Right atrium auricular region (tissue), 2 donors: ENCODE measurements around the gene NUSAP1. TPM values are rescaled to one million over a fixed set of nuclear protein-coding genes. Genes with fewer than 3 reads are reported as not detected.

Experiments used
- DNase-seq: peaks from one replicate; pipeline ENCODE4 v3.0.0-alpha.2; 2019; ENCODE audit warnings: low spot score
- H3K27ac ChIP-seq, 2 donors: fragments of 200-600 bp; sonication (generic); 1 replicate in 1 of 2; 2 replicates in 1 of 2; pipeline ENCODE4 v1.5.1; 2016 to 2019
- H3K27me3 ChIP-seq, 2 donors: fragments of 200-600 bp; sonication (generic); one replicate each; pipeline versions ENCODE4 v1.5.1 to v1.6.0; 2017 to 2019
- H3K36me3 ChIP-seq: fragments of 200-600 bp; sonication (generic); one replicate; pipeline ENCODE4 v1.5.1; 2016
- H3K4me1 ChIP-seq, 2 donors: fragments of 200-600 bp; sonication (generic); one replicate each; pipeline versions ENCODE4 v1.5.1 to v1.6.0; 2017 to 2019
- H3K4me3 ChIP-seq, 2 donors: fragments of 200-600 bp; sonication (generic); 1 replicate in 1 of 2; 2 replicates in 1 of 2; pipeline ENCODE4 v1.5.1; 2017 to 2019; ENCODE audit warnings: mild to moderate bottlenecking in 1 of 2, moderate library complexity in 1 of 2
- H3K9me3 ChIP-seq, 2 donors: fragments of 200-600 bp; sonication (generic); one replicate each; pipeline ENCODE4 v1.5.1; 2019
- CTCF ChIP-seq, 2 donors: fragments of 200-600 bp; sonication (generic); IDR thresholded peaks; one replicate each; pipeline ENCODE4 v1.5.1; 2019; ENCODE audit warnings: antibody characterized with exemption in 2 of 2
- total RNA-seq, 2 donors: library from RNA; depleted of rRNA; stranded (reverse); fragments of >200 nt; gene quantifications; one replicate each; pipeline ENCODE4 v1.1.0, GENCODE V29; 2016

Gene NUSAP1
- total RNA-seq, 2 donors from 2014 or later, result 0.94 to 3.1 TPM

- DNase-seq, result no peak
- no peaks in the 10 kb centered on the region for H3K27me3 ChIP-seq
- TF ChIP-seq CTCF (IDR thresholded peaks at IDR 0.05), result no peak
- no peaks in the 10 kb centered on the region for H3K4me1 ChIP-seq
- peaks cover 46% of the 10 kb centered on the region for H3K36me3 ChIP-seq
- H3K27ac ChIP-seq, result no peak overlapping the region
- no peaks in the 10 kb centered on the region for H3K9me3 ChIP-seq
- H3K4me3 ChIP-seq, result no peak overlapping the region
Measured at GRCh38 chr15:41392659-41393058, 60.0 kb downstream of the NUSAP1 start.

- Histone ChIP-seq H3K4me1 (no peaks in the 10 kb centered on the region), H3K27me3 (no peaks in the 10 kb centered on the region), H3K4me3 (no peak overlapping the region), H3K27ac (no peak overlapping the region), H3K9me3 (no peaks in the 10 kb centered on the region), H3K36me3 (peaks cover 34% of the 10 kb centered on the region)
- DNase-seq, result no peak
- TF ChIP-seq CTCF (IDR thresholded peaks at IDR 0.05), result no peak
Measured at GRCh38 chr15:41394924-41395323, 62.2 kb downstream of the NUSAP1 start.

GRCh38 chr15:41396111-41396510, 63.4 kb downstream of the NUSAP1 start:
- no peak for TF ChIP-seq CTCF (IDR thresholded peaks at IDR 0.05)
- Histone ChIP-seq H3K27me3 (no peaks in the 10 kb centered on the region), H3K27ac (no peak overlapping the region), H3K4me3 (no peak overlapping the region), H3K4me1 (no peaks in the 10 kb centered on the region), H3K36me3 (peaks cover 32% of the 10 kb centered on the region), H3K9me3 (no peaks in the 10 kb centered on the region)
- no peak for DNase-seq

- no peaks in the 10 kb centered on the region for H3K9me3 ChIP-seq
- no peak for TF ChIP-seq CTCF (IDR thresholded peaks at IDR 0.05)
- peaks cover 0 to 11% of the 10 kb centered on the region in 2 donors for H3K4me1 ChIP-seq
- peak overlapping the region; percentile 67 to 87 for H3K27ac ChIP-seq
- peak overlapping the region; percentile 70 to 89 for H3K4me3 ChIP-seq
- H3K27me3 ChIP-seq, result no peaks in the 10 kb centered on the region
- H3K36me3 ChIP-seq, result no peaks in the 10 kb centered on the region
- DNase-seq, result no peak
Measured at GRCh38 chr15:41401904-41402267, 69.2 kb downstream of the NUSAP1 start.

GRCh38 chr15:41407341-41407740, 74.7 kb downstream of the NUSAP1 start:
- no peaks in the 10 kb centered on the region for H3K27me3 ChIP-seq
- H3K9me3 ChIP-seq, result no peaks in the 10 kb centered on the region
- H3K27ac ChIP-seq, result no peak overlapping the region
- peaks cover 0 to 5% of the 10 kb centered on the region in 2 donors for H3K4me1 ChIP-seq
- TF ChIP-seq CTCF (IDR thresholded peaks at IDR 0.05), result no peak
- no peak overlapping the region for H3K4me3 ChIP-seq
- H3K36me3 ChIP-seq, result no peaks in the 10 kb centered on the region
- no peak for DNase-seq

GRCh38 chr15:41408234-41408641, 75.6 kb downstream of the NUSAP1 start:
- DNase-seq, result no peak
- H3K36me3 ChIP-seq, result no peaks in the 10 kb centered on the region
- H3K4me3 ChIP-seq, result no peak overlapping the region
- H3K4me1 ChIP-seq, result no peaks in the 10 kb centered on the region
- H3K9me3 ChIP-seq, result no peaks in the 10 kb centered on the region
- no peaks in the 10 kb centered on the region for H3K27me3 ChIP-seq
- no peak overlapping the region for H3K27ac ChIP-seq
- TF ChIP-seq CTCF (IDR thresholded peaks at IDR 0.05), result no peak
